ENCODE data around the gene CTR9.

The CTR9 gene

DNA sequence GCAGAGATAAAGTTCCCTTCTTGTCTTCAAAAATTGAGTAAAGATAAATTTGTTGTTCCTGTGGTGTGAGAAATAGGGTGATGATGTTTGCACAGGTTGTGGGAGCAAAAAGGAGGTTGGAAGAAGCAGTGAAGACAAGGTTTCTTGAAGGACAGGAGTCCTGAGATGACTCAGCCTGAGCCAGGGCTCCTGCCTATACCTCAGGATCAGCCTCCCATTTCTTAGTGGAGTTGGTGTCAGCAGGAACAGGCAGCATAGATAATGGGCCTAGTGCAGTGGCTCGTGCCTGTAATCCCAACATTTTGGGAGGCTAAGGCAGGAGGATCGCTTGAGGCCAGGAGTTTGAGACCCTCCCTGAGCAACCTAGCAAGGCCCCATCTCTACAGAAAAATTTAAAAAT is 29.0 kb downstream of the CTR9 start:
- DNase-seq (ENCODE audit: low read depth in 2 of 2) = no peak

DNA sequence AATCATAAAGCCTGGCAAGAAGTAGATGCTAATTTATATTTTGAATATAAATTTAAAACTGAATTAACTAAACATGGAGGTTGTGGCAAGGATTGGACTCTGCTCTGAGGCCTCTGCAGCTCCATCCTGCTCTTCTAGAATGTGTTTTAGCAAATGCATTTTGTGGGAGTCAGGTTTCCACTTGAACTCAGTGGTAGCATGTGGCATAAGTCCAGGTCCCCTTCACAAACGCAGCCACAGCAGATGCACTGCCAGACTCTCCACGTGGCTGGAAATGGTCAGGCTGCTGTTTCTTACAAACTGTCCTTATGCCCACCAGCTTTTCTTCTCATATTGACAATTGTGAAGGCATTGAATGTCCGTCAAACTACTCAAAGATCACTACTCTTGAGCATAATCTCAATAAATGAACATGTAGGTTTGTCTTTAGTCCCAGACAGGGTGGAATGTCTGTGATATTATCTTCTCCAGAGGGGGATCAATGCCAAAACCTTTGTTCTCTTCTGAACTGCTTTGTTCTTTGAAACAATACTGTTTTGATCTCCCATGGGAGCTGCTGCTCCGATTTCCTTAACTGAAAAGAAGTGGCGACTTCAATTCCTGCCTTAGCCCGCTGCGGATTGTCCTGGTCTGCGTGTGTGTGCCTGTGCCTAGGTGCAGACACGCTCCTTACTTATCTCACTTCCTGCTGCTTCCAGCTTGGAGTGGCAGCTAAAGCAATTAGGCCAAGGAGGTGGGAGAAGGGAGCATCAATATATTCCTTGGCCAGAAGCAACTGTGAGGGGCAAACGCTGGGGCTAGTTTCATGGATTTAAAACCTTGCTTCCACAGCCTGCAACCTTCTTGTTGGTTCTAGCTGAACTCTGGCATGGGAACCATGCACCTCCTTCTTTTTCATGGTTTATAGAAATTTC is 33.4 kb downstream of the CTR9 start:
- DNase-seq (ENCODE audit: low read depth in 2 of 2) = no peak

DNA sequence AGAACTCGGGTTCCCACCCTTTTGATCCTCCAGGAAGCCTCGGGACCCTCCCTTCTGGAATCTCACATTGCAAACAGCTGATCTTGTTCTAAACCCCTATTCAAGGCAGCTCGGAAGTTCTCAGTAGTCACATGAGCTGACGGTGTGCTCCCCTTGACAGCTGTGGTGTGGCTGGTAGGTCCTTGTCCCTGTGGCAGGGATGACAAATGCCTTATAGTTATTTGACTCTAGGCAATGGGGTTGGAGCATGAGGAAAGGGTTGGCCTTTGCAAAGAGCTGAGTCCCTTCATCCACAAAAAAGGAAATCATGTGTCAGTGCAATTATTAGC is 34.1 kb downstream of the CTR9 start:
- no peak for DNase-seq (ENCODE audit: low read depth in 2 of 2)

DNA sequence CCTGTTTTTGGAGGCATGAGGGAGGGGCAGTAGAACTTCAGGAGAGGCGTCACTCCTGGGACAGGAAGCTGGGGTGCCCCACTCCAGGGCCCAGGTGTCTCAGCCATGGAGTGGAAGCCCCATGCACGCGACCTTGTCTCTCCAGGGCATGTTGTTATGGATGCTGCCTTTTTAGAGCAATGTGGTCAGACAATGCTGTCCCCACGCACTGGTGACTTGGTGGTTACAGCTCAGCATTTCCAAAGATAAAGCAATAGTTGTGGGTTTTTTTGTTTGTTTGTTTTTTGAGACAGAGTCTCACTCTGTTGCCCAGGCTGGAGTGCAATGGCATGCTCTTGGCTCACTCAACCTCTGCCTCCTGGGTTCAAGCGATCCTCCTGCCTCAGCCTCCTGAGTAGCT is 35.4 kb downstream of the CTR9 start:
- no peak for DNase-seq (ENCODE audit: low read depth in 2 of 2)

DNA sequence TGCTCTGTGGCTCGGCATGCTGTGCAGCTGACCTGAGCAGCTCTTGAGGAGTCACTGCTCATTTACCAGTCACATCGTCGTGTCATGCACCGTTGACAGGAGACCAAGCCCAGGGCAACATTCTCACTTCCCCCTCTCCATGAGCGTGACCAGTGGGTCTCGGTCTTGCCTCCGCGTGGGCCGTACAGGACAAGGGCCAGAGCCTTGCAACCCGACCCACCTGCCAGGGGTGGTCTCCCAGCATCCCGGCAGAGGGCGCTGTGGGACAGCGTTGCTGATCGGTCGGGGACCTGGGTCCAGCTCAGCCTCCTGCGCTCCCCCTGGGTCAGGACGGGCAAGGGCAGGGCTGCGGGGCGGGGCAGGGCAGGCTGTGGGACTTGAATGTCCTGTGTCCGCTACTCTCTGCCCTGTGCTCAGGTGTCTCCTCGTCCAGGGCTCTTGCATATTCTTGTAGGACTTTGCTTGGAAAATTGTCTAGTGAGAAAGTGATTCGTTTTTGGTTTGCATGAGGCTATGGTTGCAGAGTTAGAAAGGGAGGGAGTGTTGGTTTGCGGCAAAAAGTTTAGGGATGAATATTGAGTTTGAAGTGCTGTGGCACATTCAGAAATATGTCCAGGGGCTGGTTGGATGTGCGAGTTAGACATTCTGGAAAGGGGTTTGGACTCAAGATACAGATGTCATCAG is 41.5 kb downstream of the CTR9 start:
- DNase-seq (ENCODE audit: low read depth in 2 of 2) = no peak

DNA sequence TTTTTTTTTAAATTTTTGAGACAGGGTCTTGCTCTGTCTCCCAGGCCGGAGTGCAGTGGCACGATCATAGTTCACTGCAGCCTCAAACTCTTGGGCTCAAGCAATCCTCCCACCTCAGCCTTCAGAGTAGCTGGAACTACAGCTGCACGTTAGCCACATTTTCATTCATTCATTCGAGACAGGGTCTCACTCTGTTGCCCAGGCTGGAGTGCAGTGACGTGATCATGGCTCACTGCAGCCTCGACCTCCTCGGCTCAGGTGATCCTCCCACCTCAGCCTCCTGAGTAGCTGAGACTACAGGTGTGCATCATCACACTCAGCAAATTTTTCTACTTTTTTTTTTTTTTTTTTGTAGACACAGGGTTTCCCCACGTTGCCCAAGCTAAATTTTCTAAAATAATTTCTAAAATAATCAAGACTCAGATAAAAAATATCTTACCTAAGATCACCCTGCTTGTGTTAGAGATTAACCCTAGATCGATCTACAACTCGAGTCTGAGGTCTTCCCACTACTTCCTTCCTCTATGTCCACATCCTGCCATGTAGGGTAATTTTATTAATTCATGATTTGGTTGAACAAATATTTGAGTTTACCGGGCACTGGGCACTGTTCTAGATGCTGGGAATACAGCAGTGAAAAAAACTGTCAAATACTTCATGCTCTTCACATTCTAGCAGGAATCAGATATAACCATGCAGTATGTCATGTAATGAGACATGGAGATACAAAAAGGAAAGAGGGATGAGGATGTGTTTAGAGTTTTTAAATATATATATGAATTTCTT is 42.6 kb downstream of the CTR9 start:
- DNase-seq (ENCODE audit: low read depth in 2 of 2) = no peak

DNA sequence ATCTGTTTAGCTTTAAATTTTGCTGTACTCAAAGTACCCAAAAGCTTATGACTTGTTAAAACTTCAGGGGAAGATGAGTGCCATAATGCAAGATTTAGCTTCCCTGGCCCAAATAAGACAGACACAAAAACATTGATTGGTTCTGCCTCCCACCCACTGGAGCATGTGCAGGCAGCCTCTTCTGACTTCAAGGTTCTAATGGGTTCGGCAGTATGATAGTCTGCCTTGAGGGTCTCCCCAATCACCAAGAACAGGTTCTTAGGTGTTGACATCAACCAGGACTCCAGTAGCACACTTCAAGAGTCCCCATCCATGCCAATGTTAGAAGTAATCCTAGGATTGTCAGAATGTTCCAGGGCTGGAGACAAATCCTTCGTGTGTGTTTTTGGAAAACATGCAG is 45.1 kb downstream of the CTR9 start:
- no peak for DNase-seq (ENCODE audit: low read depth in 2 of 2)

DNA sequence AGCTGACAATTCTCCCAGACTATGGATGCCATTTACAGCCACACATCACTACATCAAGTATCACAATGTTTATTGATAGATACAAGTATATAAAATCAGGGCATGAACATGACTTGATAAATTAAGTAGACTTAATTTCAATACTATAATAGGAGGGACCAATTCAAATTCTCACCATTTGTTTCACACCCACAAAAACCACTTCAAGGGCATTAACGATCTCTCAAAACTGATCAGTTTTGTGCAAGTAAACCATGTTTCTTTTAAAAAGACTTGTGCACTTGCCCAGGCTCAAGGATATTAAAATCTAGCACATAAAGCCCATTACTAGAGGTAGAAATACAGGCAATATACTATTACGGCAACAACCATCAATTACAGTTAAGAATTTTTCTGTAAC is 46.0 kb downstream of the CTR9 start:
- DNase-seq (ENCODE audit: low read depth in 2 of 2) = no peak

DNA sequence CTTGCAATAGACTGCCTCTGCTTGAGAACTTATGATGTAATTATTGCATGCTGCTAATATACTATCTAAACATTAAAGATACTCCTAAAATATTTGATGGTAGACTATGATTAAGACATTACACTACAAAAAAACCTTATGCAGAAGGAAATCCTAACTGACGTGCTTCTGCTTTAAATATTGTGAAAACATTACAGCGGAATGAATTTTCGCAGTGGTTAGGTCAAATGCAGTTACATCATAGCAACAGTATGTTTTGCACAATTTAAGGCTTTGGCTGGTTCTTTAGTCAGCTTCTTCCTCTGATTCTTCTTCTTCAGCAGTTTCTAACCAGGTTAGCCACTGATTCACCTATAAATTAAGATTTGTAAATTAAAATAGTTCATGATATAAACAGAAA is 46.5 kb downstream of the CTR9 start:
- no peak for DNase-seq (ENCODE audit: low read depth in 2 of 2)

DNA sequence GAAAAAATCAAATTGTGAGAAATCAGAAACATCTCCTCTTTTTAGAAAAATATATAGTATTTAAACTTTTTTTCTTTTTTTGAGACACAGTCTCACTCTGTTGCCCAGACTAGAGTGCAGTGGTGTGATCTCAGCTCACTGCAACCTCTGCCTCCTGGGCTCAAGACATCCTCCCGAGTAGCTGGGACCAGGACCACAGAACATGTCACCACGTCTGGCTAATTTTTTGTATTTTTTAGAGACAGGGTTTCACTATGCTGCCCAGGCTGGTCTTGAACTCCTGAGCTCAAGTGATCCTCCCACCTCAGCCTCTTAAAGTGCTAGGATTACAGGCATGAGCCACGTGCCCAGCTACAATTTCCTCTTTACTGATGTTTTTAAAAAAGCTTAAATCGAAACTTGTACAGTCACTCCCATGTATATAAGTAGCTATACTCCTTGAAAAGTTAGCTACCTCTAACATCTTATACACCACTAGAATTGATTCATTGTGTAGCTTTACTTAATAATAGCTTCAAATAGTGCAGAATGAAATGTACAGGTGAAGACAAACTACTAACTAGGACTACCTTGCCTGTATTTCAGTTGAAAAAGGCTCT is 47.4 kb downstream of the CTR9 start:
- DNase-seq (ENCODE audit: low read depth in 2 of 2) = no peak

DNA sequence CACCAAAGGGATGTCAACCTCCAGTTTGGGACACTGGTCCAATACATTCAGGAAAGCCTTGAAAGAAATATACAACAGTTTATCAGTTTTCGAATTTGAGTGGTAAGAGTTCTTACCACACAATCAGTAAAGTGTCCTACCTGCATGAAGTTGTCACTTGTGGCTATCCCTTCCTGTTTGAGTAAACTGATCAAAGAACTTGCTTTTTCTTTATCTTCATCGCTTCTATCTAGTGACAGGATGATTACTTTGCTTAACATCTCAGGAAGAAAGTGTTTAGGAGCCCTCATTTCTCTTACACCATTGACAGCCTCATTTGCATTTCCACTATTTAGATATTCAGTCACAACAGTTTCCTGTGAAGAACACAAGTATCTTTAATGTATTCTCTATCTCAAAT is 49.2 kb downstream of the CTR9 start:
- no peak for DNase-seq (ENCODE audit: low read depth in 2 of 2)

DNA sequence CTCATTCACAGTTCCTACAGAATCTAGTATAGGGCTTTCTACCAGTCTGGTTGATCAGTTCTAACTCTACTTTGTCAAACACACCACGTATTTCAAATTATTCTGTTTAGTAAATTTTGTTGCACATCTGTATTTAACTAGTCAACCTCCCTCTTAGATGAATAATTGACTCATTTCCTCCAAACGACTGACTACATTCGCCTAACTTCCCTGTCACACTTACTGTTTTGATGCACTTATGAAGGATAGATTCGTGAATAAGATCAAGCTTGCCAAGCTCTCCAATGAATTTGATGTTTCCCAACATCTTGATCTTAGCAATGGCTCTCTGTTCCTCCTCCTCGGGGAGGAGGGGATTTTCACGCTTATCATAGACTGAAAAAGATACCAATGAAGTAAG is 52.6 kb downstream of the CTR9 start:
- DNase-seq (ENCODE audit: low read depth in 2 of 2) = no peak

DNA sequence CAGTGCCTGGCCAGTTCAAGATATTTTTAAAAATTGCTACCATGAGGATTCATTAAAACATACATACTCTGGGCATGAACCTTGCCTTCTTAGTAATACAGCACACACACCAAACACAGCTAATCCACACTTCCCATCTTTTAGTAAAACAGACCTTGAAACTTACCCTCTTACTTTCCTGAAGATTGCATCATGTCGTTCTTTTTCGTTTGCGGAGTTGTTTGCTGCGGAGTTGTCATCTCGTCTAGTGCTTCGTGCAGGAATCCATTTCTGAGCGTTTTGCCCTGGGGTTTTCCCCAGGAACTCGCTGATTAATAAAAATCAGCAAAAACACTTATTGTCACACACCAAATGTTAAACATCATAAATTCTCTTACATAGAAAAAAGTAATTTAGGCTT is 54.7 kb downstream of the CTR9 start:
- no peak for DNase-seq (ENCODE audit: low read depth in 2 of 2)

DNA sequence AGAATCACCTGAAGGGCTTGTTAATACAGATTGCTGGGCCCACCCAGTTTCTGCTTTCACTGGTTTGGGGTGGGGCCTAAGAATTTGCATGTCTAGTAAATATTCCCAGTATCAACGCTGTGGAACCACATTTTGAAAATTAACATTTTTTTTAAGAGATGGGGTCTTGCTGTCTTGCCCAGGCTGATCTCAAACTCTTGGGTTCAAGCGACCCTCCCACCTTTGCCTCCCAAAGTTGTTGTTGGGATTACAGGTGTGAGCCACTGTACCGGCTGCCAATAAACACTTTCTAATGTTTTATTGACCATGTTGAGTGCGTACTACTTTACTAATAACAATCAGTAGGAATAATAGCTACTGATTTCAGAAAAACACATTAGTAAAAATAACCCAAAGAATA is 55.2 kb downstream of the CTR9 start:
- no peak for DNase-seq (ENCODE audit: low read depth in 2 of 2)

DNA sequence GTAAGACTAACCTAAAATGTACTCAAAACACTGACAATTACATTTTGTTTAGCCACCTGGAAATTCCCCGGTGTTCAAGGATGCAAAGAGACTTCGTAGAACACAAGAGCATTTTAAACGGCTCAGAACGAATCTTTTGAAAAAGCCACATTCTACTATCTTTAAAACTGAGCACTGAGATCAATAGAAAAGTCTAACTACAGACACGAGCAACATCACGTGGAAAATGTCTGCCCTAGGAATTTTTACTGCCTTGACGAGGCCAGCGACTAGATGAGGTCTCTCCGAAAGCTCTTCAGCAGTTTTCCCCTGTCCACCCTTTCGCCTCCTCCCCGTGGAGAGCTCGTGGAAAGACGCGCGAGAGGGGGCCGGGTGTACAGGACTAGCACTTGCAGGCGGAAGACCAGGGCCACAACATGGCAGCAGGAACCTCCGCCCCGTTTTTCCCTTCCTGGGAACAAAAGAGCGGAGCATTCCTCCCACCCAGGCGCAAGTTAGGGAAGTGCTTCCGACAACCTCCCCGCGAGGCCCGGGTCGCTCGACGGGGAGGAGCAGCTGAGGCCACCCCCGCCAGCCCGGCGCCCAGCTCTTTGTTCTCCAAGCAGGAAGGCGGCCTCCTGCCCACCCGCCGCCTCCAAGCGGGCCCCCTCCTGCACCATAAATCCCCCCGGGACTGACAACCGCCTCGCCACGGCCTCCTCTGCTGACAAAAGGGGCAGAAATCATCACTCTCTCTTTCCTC is 56.6 kb downstream of the CTR9 start:
- no peak for DNase-seq (ENCODE audit: low read depth in 2 of 2)

DNA sequence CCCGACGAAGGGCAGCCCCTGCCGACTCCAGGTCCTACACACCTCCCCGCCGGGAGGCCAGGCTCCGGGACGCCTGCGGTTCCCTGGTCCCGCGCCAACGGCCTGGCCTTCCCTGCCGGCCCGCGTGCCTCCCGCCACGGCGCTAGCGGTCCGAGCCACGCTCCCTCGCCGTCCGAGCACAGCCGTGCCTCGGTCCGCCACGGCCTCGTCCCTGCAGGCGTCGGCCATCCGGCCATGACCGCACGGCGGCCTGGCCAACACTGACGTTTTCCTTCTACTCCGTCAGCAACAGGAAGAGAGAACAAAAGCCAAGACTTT is 57.1 kb downstream of the CTR9 start:
- no peak for DNase-seq (ENCODE audit: low read depth in 2 of 2)

DNA sequence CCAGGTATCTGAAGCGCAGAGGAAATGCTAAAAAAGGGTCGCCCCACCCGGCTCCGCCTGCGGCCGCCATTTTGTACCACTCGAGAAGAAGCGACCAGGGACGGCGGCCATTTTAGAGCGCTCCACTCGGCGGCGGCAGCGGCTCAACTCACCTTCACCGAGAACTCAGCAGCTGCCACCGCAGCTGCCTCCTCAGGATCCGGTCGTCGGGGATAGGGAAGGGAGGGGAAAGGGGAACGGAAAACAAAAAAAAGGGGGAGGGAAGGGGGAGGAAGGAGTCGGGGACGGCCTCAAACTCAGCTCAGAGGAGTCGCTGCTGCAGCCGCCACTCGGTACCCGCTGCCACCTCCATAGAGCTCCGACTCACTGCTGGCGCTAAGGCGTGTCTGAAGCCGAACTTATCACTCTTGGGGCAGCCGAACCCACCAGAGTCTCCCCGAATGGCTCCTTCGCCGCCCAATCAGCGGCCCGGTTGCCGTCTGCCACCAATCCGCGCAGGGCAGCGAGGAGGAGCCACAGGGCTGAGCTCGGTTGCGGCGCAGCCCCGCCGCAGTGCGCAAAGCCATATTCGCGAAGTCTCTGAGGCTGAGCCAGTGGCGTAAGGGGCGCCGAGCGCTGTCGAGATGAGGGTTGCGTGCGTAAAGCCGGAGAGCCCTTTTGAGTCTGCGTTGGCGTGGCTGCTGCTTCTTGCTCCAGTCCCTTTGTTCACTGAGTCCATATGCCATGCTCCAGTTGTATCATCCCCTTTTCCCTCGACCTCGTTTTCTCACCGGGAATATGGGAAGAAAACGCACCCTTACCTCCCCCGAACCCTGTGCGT is 57.7 kb downstream of the CTR9 start, which contains the start of gene EIF4G2:
Gene EIF4G2 (minus strand): TSS at position 374 of the 820 bp plus-strand sequence.
- DNase-seq (ENCODE audit: low read depth in 2 of 2) = peak; percentile 97

DNA sequence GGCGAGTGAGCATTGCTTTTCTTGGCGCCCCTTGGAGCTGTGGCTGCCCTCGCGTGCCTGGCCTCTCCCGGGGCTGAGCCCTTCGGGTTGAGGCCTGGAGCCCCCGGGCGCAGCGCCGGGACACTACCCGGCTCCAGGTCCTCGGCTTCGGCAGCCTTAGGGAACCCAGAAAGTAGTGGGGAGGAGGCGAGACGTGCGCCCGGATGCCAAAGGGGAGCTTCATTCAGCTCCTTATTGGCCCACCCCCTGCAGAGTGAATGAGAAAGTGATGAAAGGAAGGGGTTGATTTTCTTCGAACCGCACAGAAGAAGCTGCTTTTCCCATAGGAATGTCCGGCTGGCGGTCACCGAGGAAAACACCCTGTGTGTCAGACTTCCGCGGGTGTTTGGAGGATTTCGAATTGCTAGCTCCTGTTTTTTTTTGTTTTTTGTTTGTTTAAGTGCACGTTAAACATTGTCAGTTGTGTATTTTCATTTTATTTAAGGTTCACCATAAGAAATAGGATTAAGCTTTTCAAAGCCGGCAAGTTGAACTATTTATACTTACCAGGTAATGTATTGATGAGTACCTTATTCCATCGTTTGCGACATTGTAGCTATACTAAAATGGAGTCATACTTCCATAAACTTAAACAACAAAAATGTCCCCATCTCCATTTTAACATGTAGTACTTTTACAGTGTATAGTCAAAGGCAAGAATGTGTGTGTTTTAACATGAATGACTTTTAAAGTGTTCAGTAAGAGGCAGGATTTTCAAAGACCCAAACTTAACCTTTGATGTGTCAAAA is 58.5 kb downstream of the CTR9 start:
- peak; percentile 52 for DNase-seq (ENCODE audit: low read depth in 2 of 2)

DNA sequence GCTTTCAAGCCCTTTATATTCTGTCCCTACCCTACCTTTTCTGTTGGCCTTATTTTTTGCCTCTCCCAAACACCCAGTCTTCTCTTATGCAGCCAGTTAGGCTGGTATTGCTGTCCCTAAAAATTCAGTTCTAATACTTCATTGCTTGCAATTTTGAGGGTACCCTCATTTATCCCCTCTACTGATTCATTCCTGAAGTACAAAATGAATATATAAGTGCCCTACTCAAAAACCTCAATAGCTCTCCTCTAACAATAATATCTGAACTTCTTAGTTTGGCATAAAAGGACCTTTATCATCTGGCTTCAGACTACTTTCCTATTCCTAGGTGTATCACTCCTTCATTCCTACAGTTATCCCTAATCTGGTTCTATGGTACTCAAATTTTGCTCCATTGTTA is 62.9 kb downstream of the CTR9 start:
- no peak for DNase-seq (ENCODE audit: low read depth in 2 of 2)

DNA sequence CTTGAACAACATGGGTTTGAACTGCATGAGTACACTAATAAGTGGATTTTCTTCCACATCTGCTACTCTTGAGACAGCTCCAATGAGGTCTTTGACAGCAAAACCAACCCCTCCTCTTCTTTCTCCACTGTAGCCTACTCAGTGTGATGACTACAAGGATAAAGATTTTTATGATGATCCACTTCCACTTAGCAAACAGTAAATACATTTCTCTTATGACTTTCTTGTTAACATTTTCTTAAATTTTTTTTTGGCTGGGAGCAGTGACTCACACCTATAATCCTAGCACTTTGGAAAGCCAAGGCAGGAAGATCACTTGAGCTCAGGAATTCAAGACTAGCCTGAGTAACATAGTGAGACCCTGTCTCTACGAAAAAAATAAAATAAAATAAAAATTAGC is 67.5 kb downstream of the CTR9 start:
- peak; percentile 88 to 89 for DNase-seq (ENCODE audit: low read depth in 2 of 2)

Data from fibroblast of skin of left quadriceps (primary cell).